Testis (tissue), 3 donors: ENCODE measurements around the gene UBE4A. TPM values are rescaled to one million over a fixed set of nuclear protein-coding genes. Genes with fewer than 3 reads are reported as not detected.

Source experiments
- DNase-seq: peaks from one replicate; pipeline ENCODE4 v3.0.0-alpha.2; 2019
- H3K27ac ChIP-seq, 2 donors: fragments of 200-600 bp; sonication (generic); one replicate each; pipeline ENCODE4 v1.5.1; 2019
- H3K27me3 ChIP-seq: fragments of 200-600 bp; sonication (generic); one replicate; pipeline ENCODE4 v1.5.1; 2019
- H3K36me3 ChIP-seq: fragments of 200-600 bp; sonication (generic); one replicate; pipeline ENCODE4 v1.5.1; 2017; ENCODE audit warnings: low read depth; ENCODE audit errors: missing control alignments
- H3K4me1 ChIP-seq: fragments of 200-600 bp; sonication (generic); one replicate; pipeline ENCODE4 v1.5.1; 2019
- H3K4me3 ChIP-seq, 2 donors: fragments of 200-600 bp; sonication (generic); one replicate each; pipeline ENCODE4 v1.5.1; 2017 to 2019
- H3K9me3 ChIP-seq: fragments of 200-600 bp; sonication (generic); one replicate; pipeline ENCODE4 v1.5.1; 2017
- CTCF ChIP-seq, 3 experiments: fragments of 450-650 bp in 2 of 3; fragments of 200-600 bp in 1 of 3; sonication (generic) in 1 of 3; IDR thresholded peaks; one replicate each; pipeline ENCODE4 v1.5.1; 2016 to 2019; ENCODE audit warnings: antibody characterized with exemption in 3 of 3, mild to moderate bottlenecking in 2 of 3, moderate library complexity in 1 of 3
- POLR2A ChIP-seq: fragments of 450-650 bp; IDR thresholded peaks from one replicate; pipeline ENCODE4 v1.6.1; 2017; ENCODE audit warnings: antibody characterized with exemption, mild to moderate bottlenecking, moderate library complexity
- WGBS, 2 donors: methylation state at CpG; one replicate each; pipeline ENCODE4 v1.1.5; 2018; 5-methylcytosine and 5-hydroxymethylcytosine counted together
- intact Hi-C: fragments of 100-400 bp; cut with DNase I; formaldehyde crosslinking; loops from one replicate; pipeline ENCODE4 v1.15.1; 2023; ENCODE audit warnings: low total_unique reads
- polyA plus RNA-seq: library from polyadenylated mRNA; stranded (reverse); fragments of 350-450 nt; fragmentation: Illumina TruSeq; extraction: RNeasy Lipid Tissue Mini Kit (QIAGEN cat#74804); gene quantifications from one replicate; pipeline ENCODE4 v1.2.3, GENCODE V29; 2014; ENCODE audit warnings: low read depth, low replicate concordance; ENCODE audit not compliant: insufficient read depth
- total RNA-seq, 2 donors: library from RNA; depleted of rRNA; stranded (reverse); fragments of >200 nt; gene quantifications; one replicate each; pipeline ENCODE4 v1.2.3, GENCODE V29; 2016

The UBE4A gene
- total and polyA plus RNA-seq, 3 donors from 2014 or later, result 36.6 to 58.4 (median 54.8) TPM

GRCh38 chr11:118382954-118383353 lies 23.6 kb downstream of the UBE4A start:
- H3K27me3 ChIP-seq, result no peaks in the 10 kb centered on the region
- TF ChIP-seq POLR2A (no peak), CTCF (IDR thresholded peaks at IDR 0.05) (no peak)
- intact Hi-C loops, result no loop called here
- H3K4me3 ChIP-seq, result no peak overlapping the region
- no peaks in the 10 kb centered on the region for H3K9me3 ChIP-seq
- no peak overlapping the region for H3K27ac ChIP-seq
- no peaks in the 10 kb centered on the region for H3K36me3 ChIP-seq
- no peak for DNase-seq
- H3K4me1 ChIP-seq, result no peaks in the 10 kb centered on the region
- WGBS, 2 donors, result 88 to 96% methylated on average over 3 of the region's 3 CpGs

GRCh38 chr11:118383657-118384056 lies 24.3 kb downstream of the UBE4A start:
- no peaks in the 10 kb centered on the region for H3K9me3 ChIP-seq
- no peaks in the 10 kb centered on the region for H3K4me1 ChIP-seq
- H3K27ac ChIP-seq, result no peak overlapping the region
- no peaks in the 10 kb centered on the region for H3K36me3 ChIP-seq
- H3K27me3 ChIP-seq, result no peaks in the 10 kb centered on the region
- no peak overlapping the region for H3K4me3 ChIP-seq
- no peak for DNase-seq
- intact Hi-C loops, result no loop called here
- WGBS, 2 donors, result 94 to 95% methylated on average over 3 of the region's 3 CpGs
- no peak for TF ChIP-seq POLR2A
- no peak for TF ChIP-seq CTCF (IDR thresholded peaks at IDR 0.05)

- H3K27me3 ChIP-seq, result no peaks in the 10 kb centered on the region
- H3K36me3 ChIP-seq, result no peaks in the 10 kb centered on the region
- H3K4me3 ChIP-seq, result no peak overlapping the region
- no peaks in the 10 kb centered on the region for H3K9me3 ChIP-seq
- 89 to 90% methylated on average over 6 of the region's 6 CpGs for WGBS, 2 donors
- DNase-seq, result no peak
- no peak overlapping the region for H3K27ac ChIP-seq
- TF ChIP-seq CTCF (IDR thresholded peaks at IDR 0.05) (no peak), POLR2A (no peak)
- no peaks in the 10 kb centered on the region for H3K4me1 ChIP-seq
- intact Hi-C loops, result no loop called here
Observed at GRCh38 chr11:118396097-118396501, 36.7 kb downstream of the UBE4A start.

GRCh38 chr11:118397448-118397847 lies 38.0 kb downstream of the UBE4A start:
- Histone ChIP-seq H3K4me3 (no peak overlapping the region), H3K4me1 (no peaks in the 10 kb centered on the region), H3K36me3 (no peaks in the 10 kb centered on the region), H3K27me3 (no peaks in the 10 kb centered on the region), H3K27ac (no peak overlapping the region), H3K9me3 (no peaks in the 10 kb centered on the region)
- DNase-seq, result no peak
- intact Hi-C loops, result no loop called here
- TF ChIP-seq CTCF (IDR thresholded peaks at IDR 0.05) (no peak), POLR2A (no peak)

- WGBS, 2 donors, result 74 to 77% methylated on average over 3 of the region's 3 CpGs
- no peaks in the 10 kb centered on the region for H3K36me3 ChIP-seq
Observed at GRCh38 chr11:118398791-118399559, 39.6 kb downstream of the UBE4A start.

More at GRCh38 chr11:118398791-118399559, 39.6 kb downstream of the UBE4A start:
- Histone ChIP-seq H3K9me3 (no peaks in the 10 kb centered on the region), H3K27ac (no peak overlapping the region), H3K4me1 (peaks cover 13% of the 10 kb centered on the region), H3K27me3 (no peaks in the 10 kb centered on the region), H3K4me3 (no peak overlapping the region)
- TF ChIP-seq POLR2A (no peak), CTCF (IDR thresholded peaks at IDR 0.05) (no peak)
- intact Hi-C loops, result no loop called here
- no peak for DNase-seq
